Renal cortex interstitium (tissue), 11 donors: Measurements from ENCODE around the gene KLRB1. TPM values are rescaled to one million over a fixed set of nuclear protein-coding genes. Genes with fewer than 3 reads are reported as not detected.
"Not testable (repeated sequence)": the region's sequence is repeated elsewhere in the genome, so short reads cannot be mapped to it uniquely, and the experiment has no call there.

ENCODE experiments used
- DNase-seq, 11 donors: peaks; one replicate each; pipeline ENCODE4 v3.0.0-alpha.2; 2013; ENCODE audit warnings: low read depth in 9 of 11, low spot score in 4 of 11; ENCODE audit errors: extremely low read depth in 1 of 11
- polyA plus RNA-seq, 3 donors: library from polyadenylated mRNA; unstranded; fragments of 120-200 nt; gene quantifications; one replicate each; pipeline ENCODE4 v1.2.1, GENCODE V29; 2013; ENCODE audit not compliant: insufficient read length in 3 of 3

The KLRB1 gene
- polyA plus RNA-seq, 3 donors: 5.2 to 7.2 (median 6.3) TPM

GRCh38 chr12:9634969-9635754, 27.4 kb upstream of the KLRB1 start:
- no peak for DNase-seq

DNA sequence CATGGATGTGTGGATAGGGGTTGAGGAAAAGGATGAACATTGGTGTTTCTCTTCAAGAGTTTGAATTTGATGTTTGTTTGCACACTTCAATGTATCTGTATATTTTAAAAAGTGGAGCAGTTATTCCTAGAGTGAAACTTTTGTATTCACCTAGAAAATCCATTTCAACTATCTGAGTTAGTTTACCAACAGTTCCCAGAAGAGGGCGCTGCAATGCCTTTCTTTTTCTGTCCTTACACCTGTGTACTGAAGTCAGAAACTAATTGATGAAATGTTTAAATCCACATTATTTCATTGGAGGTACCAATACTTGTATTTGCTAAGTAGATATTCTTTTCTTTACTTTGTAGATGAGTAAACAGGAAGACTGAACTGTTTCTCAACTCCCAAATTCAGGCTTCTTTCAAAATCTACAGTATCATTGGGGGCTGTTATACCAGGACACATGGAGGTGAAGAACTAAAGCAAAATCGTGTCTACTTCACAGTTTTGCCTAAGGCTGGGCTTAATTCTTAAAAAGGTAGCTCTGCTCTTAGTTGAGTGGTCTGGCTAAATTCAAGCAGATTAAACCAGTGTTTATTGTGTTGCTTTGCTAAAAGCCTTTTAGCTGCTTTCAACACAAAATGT, 26.6 kb upstream of the KLRB1 start:
- peak in 1 of 11 donors; percentile 10 for DNase-seq

DNA sequence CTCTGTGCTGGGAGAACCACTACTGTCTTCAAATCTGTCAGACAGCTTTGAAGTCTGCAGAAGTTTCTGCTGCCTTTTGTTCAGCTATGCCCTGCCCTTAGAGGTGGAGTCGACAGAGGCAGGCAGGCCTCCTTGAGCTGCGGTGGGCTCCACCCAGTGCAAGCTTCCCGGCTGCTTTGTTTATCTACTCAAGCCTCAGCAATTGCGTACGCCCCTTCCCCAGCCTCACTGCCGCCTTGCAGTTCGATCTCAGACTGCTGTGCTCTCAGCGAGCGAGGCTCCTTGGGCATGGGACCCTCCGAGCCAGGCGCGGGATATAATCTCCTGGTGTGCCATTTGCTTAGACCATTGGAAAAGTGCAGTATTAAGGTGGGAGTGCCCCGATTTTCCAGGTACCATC, 25.1 kb upstream of the KLRB1 start:
- no peak for DNase-seq

DNA sequence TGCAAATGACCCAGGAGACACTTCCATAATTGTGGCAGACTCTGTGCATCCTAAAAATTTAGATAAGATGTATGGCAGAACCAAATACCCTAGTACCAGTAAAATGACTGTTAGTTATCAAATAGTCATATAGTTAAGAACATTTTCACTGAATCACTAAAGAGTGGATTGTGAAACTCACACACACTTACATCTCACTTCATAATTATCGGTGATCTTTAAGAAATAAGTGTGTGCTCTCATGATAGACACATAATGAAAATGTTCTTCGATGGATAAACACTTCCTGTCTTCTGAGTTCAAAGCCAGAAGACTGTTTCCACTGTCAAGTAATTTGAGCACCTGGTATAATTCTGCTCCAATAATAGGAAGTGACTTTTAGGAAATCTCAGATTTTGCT, 19.1 kb upstream of the KLRB1 start:
- no peak for DNase-seq

- no peak for DNase-seq
Observed at GRCh38 chr12:9626291-9626690, 18.6 kb upstream of the KLRB1 start.

GRCh38 chr12:9625019-9625418, 17.3 kb upstream of the KLRB1 start:
- DNase-seq: no peak

DNA sequence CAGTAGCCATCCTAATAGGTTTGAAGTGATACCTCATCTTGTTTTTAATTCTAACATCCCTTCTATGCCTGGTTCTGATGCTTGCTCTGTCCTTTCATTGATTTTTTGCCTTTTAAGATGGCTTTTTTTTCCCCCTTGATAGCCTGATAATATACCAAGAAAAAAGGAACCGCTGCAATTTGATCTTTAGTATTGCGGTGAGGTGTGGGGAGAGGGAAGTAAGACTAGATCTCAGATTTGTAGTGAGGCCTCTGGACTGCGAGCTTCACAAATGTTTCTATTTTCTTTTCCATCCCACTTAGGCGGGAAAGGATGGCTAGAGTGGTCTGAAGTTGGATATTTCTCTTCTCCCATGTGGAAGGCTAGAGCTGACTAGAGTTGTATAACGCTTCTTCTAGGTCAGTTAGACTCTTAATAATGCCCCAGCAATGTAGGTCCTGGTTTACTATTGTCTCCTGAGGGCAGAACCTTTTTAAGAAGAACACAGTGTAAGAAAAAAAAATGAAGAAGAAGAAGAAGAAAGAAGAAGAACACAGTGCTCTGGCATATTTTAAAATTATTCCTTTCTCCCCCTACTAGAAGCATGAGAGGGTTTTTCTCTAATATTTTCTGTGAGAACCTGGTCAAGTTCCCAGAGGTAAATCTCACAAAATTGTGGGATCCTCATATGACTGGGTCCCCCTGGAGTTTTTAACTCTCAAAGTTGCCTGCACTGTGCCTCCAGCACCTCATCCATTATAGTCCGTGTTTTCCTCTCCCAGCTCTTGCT, 11.9 kb upstream of the KLRB1 start:
- no peak for DNase-seq

DNA sequence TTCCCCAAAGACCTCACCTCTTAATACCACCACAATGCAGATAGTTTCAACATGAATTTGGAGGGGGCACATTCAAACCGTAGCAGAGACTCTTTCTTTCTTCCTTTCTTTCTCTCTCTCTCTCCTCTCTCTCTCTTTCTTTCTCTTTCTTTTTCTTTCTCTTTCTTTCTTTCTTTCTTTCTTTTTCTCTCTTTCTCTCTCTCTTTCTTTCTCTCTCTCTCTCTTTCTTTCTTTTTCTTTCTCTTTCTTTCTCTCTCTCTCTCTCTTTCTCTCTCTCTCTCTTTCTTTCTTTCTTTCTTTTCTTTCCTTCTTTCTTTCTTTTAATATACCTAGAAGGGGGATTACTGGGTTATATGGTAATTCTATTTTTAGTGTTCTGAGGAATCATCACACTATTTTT, 11.2 kb upstream of the KLRB1 start:
- not testable (repeated sequence) for DNase-seq

DNA sequence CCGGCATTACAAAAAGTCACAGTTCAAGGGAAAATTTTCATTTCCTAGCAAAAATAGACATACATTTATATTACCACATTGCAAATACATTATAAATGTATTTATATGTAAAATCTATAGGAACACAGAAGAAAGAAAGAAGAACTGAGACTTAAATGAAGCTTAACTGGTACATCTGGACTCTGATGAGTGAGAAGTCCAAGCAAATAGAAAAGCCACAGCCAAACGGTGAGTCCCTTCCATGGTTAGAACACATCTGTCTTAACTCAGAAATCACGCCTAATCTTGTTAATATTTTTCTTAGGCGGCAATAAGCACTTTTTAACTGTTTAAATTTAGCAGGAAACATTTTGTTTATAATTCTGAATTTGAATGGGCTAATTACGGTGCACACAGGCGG, 9.4 kb upstream of the KLRB1 start:
- no peak for DNase-seq

DNA sequence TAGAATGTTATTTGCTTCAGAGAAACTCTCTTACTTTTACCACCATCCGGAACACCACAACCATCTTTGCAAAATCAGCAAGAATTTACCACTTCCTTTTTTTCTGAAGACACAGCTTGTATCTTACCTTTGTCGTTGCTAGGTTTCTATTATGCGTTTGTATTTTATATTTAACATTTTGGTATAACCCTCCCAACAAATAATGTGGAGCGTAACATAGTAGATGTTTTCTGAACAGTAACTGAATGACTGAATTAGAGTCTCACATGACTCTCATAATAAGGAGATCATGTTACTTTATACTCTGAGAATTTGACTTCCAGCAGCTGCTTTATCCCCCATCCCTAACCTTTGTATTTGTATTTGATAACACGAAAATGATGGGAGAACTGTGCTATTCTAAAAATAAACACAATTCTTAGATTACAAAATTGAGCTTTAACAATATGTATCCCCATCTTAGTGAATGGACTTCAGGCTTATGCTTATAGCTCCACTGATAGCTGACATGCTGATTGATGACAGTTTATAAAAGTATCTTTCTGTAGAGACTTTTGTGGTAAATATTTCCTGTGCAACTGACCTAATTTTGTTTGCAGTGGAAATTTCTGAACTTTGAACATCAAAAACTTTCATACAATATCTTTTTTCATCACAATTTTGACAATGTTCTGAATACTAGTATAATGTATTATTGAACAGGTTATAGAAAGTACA, 7.9 kb upstream of the KLRB1 start:
- DNase-seq: no peak

GRCh38 chr12:9610606-9611005, 2.9 kb upstream of the KLRB1 start:
- not testable (repeated sequence) for DNase-seq

DNA sequence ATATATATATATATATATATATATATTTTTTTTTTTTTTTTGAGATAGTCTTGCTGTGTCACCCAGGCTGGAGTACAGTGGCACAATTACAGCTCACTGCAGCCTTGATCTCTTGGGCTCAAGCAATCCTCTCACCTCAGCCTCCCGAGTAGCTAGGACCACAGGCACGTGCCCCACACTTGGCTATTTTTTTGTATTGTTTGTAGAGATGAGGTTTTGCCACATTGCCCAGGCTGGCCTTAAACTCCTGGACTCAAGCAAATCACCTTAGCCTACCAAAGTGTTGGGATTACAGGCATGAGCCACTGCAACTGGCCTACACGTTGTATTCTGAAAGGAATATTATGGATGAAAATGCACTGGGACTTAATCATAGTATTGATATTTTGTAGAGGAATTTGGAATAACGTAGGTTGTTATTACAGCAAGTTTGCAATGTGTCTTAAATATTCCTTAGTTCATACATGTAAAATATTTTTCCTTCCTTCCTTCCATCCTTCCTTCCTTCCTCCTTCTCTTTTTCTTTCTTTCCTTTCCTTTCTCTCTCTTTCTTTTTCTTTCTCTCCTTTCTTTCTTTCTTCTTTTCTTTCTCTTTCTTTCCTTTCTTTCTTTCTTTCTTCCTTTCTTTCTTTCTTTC, 862 bp downstream of the KLRB1 start:
- DNase-seq: no peak

GRCh38 chr12:9606247-9606646, 1.5 kb downstream of the KLRB1 start:
- DNase-seq: no peak

DNA sequence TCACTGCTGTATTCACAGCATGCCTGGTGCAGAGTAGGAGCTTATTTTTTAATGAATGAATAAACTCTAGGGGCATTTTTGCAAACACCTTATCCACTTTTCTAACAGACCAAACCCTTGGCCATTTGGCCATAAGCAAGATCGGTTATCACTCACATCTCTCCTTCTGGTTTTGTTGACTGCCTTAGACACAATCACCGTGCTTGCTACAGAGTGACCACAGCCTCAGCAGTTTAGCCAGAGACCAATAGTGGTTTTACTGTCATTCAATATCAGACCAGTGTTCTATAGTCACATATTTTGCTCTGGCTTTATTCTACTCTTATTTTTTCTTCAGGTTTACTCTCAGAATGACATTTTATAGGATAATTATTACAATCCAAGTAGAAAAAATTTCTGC, 2.2 kb downstream of the KLRB1 start:
- no peak for DNase-seq

DNA sequence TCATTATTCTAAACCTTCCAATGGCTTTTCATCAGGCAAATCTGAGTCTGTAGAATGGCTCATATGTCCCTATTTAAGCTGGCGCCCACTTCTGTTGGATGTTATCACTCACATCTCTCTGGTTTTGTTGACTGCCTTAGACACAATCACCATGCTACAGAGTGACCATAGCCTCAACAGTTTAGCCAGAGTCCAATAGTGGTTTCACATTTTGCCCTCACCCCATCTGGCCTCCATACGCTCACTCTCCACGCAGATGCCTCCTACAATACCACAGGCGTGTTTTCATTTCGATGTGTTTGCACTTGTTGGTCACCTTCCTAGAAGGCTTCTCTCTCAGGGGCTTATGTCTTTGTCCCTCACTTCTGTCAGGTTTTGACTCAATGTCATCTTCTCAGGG, 3.4 kb downstream of the KLRB1 start:
- no peak for DNase-seq

DNA sequence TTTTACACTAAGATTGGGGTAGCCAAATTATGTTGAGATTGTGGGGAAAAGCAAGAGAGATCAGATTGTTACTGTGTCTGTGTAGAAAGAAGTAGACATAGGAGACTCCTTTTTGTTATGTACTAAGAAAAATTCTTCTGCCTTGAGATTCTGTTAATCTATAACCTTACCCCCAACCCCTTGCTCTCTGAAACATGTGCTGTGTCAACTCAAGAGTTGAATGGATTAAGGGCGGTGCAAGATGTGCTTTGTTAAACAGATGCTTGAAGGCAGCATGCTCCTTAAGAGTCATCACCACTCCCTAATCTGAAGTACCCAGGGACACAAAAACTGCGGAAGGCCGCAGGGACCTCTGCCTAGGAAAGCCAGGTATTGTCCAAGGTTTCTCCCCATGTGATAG, 7.3 kb downstream of the KLRB1 start:
- DNase-seq: not testable (repeated sequence)

DNA sequence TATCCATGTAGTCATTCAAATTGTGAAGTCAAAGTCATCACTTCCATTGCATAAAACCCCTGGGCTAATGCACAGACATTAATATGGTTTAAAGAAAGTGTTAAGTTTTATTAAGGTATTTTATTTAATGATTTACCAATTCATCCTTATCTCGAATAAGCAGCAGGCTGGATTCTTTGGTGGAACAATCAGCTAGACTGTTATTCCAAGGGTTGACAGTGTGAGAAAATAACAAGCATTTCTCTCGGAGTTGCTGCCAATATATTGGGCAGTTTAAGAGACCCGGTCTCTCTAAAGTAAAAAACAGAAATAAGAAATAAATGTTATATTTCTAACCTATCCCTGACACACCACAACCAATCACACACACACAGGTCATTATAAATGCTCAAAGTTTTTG, 9.4 kb downstream of the KLRB1 start:
- DNase-seq: no peak

DNA sequence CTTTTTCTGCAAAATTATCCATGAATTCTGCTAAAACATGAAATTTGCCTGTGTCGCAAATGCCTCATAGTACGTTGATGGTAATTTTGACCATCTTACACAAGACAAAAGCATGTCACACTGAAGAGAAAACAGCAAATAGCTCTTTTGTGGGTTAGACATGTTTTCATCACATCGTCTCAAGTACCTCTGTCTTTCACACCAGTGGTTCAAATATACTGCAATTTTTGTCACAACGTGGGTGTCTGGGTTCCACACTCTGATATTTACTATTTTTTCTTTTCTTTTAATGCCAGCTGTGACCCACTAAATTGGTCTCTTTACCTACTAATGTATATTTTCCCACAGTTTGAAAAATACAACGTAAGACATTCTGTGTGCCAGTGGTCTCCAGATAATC, 10.4 kb downstream of the KLRB1 start:
- no peak for DNase-seq

DNA sequence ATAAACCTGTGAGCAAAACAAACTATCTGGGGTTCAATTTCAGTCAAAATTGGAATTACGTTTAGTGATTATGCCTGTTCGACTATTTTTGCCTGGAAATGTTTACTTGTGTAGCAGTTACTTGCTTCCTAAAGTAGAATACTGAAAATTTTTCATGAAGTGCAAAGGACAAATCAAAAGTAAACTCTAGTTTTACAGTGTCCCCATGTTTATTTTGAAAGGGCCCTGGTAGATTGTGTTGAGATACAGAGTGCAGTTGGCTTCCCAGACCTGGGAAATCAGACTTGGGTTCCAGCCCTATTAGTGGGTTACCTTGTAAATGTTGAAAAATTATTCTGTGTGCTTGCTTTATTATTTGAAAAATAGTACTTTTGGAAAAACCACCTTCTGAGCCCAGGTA, 17.3 kb downstream of the KLRB1 start:
- DNase-seq: no peak
